Smooth muscle cell (in vitro differentiated cells): ENCODE measurements around the gene HCN4. TPM values are rescaled to one million over a fixed set of nuclear protein-coding genes. Genes with fewer than 3 reads are reported as not detected.

Experiments
- DNase-seq: peaks from one replicate; lab custom pipeline; 2025; ENCODE audit not compliant: unreplicated experiment; lab: John Stamatoyannopoulos, UW
- H2AFZ ChIP-seq: fragments of 200-600 bp; sonication (generic); 2 replicates; pipeline ENCODE4 v1.6.0; 2016; ENCODE audit warnings: antibody characterized with exemption, low read depth, mild to moderate bottlenecking
- H3F3A ChIP-seq: fragments of 200-600 bp; sonication (generic); 2 replicates; pipeline ENCODE4 v1.6.0; 2017; ENCODE audit warnings: antibody characterized with exemption, low read depth
- H3K27ac ChIP-seq: fragments of 200-600 bp; sonication (generic); 2 replicates; pipeline ENCODE4 v1.5.1; 2016; ENCODE audit warnings: low read depth, mild to moderate bottlenecking
- H3K27me3 ChIP-seq: fragments of 200-600 bp; sonication (generic); 2 replicates; pipeline ENCODE4 v1.6.1; 2016; ENCODE audit warnings: low read depth, mild to moderate bottlenecking
- H3K36me3 ChIP-seq: fragments of 200-600 bp; sonication (generic); 2 replicates; pipeline ENCODE4 v1.5.1; 2016; ENCODE audit warnings: low read depth
- H3K4me1 ChIP-seq: fragments of 200-600 bp; sonication (generic); 2 replicates; pipeline ENCODE4 v1.5.1; 2016; ENCODE audit warnings: low read depth
- H3K4me2 ChIP-seq: fragments of 200-600 bp; sonication (generic); 2 replicates; pipeline ENCODE4 v1.6.0; 2016; ENCODE audit warnings: mild to moderate bottlenecking
- H3K4me3 ChIP-seq: fragments of 200-600 bp; sonication (generic); 2 replicates; pipeline ENCODE4 v1.5.1; 2016; ENCODE audit warnings: mild to moderate bottlenecking
- H3K79me2 ChIP-seq: fragments of 200-600 bp; sonication (generic); 2 replicates; pipeline ENCODE4 v1.6.0; 2016; ENCODE audit warnings: low read depth, mild to moderate bottlenecking
- H3K9ac ChIP-seq: fragments of 200-600 bp; sonication (generic); 2 replicates; pipeline ENCODE4 v1.6.0; 2016; ENCODE audit warnings: low read depth
- H3K9me3 ChIP-seq: fragments of 200-600 bp; sonication (generic); replicated peaks from 2 replicates; pipeline ENCODE4 v1.5.1; 2016; ENCODE audit warnings: low read depth
- H4K20me1 ChIP-seq: fragments of 200-600 bp; sonication (generic); 2 replicates; pipeline ENCODE4 v1.6.0; 2016; ENCODE audit warnings: low read depth
- CTCF ChIP-seq: fragments of 200-600 bp; sonication (generic); IDR thresholded peaks from 2 replicates; pipeline ENCODE4 v1.5.1; 2017; ENCODE audit warnings: borderline replicate concordance, mild to moderate bottlenecking, antibody characterized with exemption; ENCODE audit not compliant: insufficient read depth, poor library complexity, severe bottlenecking
- WGBS: methylation state at CpG from one replicate; pipeline ENCODE4 v1.1.7; 2016; ENCODE audit warnings: low lambda C conversion rate; 5-methylcytosine and 5-hydroxymethylcytosine counted together
- polyA plus RNA-seq: library from polyadenylated mRNA; unstranded; fragments of >200 nt; fragmentation: Nextera tagmentation; extraction: Ambion mirVana; gene quantifications from 2 replicates; pipeline ENCODE4 v1.2.1, GENCODE V29; 2016
- total RNA-seq: library from RNA; depleted of rRNA; stranded (reverse); fragments of >200 nt; gene quantifications from 2 replicates; pipeline ENCODE4 v1.2.3, GENCODE V29; 2014

HCN4 gene
- total and polyA plus RNA-seq, 2 experiments from 2014 or later, result 0.07 TPM; not detected in 1

- DNase-seq, result no peak
Observed at GRCh38 chr15:73317651-73318462, 50.9 kb downstream of the HCN4 start.

GRCh38 chr15:73313861-73314260, 54.9 kb downstream of the HCN4 start:
- 45% methylated on average over 2 of the region's 2 CpGs for WGBS
- Histone ChIP-seq H3K79me2 (no peaks in the 10 kb centered on the region), H3K27me3 (no peaks in the 10 kb centered on the region), H3K9me3 (no peaks in the 10 kb centered on the region), H3K27ac (no peak overlapping the region), H2AFZ (no peak overlapping the region), H3K4me3 (no peak overlapping the region), H3K36me3 (no peaks in the 10 kb centered on the region), H3K4me1 (no peaks in the 10 kb centered on the region), H3F3A (no peaks in the 10 kb centered on the region), H3K4me2 (no peak overlapping the region), H4K20me1 (no peaks in the 10 kb centered on the region), H3K9ac (no peak overlapping the region)
- TF ChIP-seq CTCF, result no peak
- DNase-seq, result no peak

More at GRCh38 chr15:73317651-73318462, 50.9 kb downstream of the HCN4 start:
- no peak overlapping the region for H3K9ac ChIP-seq
- H3K4me1 ChIP-seq, result no peaks in the 10 kb centered on the region
- no peaks in the 10 kb centered on the region for H3K79me2 ChIP-seq
- no peaks in the 10 kb centered on the region for H4K20me1 ChIP-seq
- no peaks in the 10 kb centered on the region for H3K9me3 ChIP-seq
- no peak overlapping the region for H2AFZ ChIP-seq
- H3K36me3 ChIP-seq, result no peaks in the 10 kb centered on the region
- no peak for TF ChIP-seq CTCF
- no peaks in the 10 kb centered on the region for H3K27me3 ChIP-seq
- no peaks in the 10 kb centered on the region for H3F3A ChIP-seq
- H3K4me2 ChIP-seq, result no peak overlapping the region
- H3K27ac ChIP-seq, result no peak overlapping the region
- H3K4me3 ChIP-seq, result no peak overlapping the region
- 79% methylated on average over 16 of the region's 16 CpGs for WGBS

- no peaks in the 10 kb centered on the region for H3K9me3 ChIP-seq
- WGBS, result 96% methylated on average over 8 of the region's 8 CpGs
- no peak overlapping the region for H3K4me2 ChIP-seq
- no peak overlapping the region for H2AFZ ChIP-seq
- no peaks in the 10 kb centered on the region for H3K36me3 ChIP-seq
- no peak for TF ChIP-seq CTCF
- no peaks in the 10 kb centered on the region for H3F3A ChIP-seq
- H3K27me3 ChIP-seq, result no peaks in the 10 kb centered on the region
- H3K27ac ChIP-seq, result no peak overlapping the region
- H4K20me1 ChIP-seq, result no peaks in the 10 kb centered on the region
- H3K4me1 ChIP-seq, result no peaks in the 10 kb centered on the region
- H3K9ac ChIP-seq, result no peak overlapping the region
- H3K4me3 ChIP-seq, result no peak overlapping the region
- no peak for DNase-seq
- no peaks in the 10 kb centered on the region for H3K79me2 ChIP-seq
Observed at GRCh38 chr15:73308305-73308704, 60.5 kb downstream of the HCN4 start.
